ENCODE measurements around the gene NBEA.
"Not testable (repeated sequence)": the region's sequence is repeated elsewhere in the genome, so short reads cannot be mapped to it uniquely, and the experiment has no call there.

The NBEA gene

DNA sequence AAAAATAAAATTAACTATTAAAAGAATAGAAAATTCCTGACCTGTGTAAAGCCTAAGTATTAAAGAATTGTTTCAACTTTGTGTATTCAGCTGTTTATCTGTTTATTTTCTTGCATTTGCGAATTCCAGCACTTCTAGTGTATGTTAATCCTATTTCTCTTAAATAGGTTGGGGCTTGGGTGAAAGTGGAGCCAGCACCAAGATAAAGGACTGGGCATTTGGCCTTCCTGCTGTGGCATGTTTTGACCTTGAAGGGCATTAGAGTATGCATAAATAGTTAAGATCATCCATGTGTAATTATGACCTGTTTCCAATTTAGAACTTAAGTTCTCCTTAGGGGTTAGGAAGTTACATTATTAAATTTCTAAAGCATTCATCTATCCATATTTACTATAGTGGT, 151.3 kb downstream of the NBEA start:
- no peak for DNase-seq (ENCODE audit: low spot score)
- TF ChIP-seq, protein P1, sequence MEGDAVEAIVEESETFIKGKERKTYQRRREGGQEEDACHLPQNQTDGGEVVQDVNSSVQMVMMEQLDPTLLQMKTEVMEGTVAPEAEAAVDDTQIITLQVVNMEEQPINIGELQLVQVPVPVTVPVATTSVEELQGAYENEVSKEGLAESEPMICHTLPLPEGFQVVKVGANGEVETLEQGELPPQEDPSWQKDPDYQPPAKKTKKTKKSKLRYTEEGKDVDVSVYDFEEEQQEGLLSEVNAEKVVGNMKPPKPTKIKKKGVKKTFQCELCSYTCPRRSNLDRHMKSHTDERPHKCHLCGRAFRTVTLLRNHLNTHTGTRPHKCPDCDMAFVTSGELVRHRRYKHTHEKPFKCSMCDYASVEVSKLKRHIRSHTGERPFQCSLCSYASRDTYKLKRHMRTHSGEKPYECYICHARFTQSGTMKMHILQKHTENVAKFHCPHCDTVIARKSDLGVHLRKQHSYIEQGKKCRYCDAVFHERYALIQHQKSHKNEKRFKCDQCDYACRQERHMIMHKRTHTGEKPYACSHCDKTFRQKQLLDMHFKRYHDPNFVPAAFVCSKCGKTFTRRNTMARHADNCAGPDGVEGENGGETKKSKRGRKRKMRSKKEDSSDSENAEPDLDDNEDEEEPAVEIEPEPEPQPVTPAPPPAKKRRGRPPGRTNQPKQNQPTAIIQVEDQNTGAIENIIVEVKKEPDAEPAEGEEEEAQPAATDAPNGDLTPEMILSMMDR (IDR thresholded peaks at IDR 0.05; ENCODE audit: extremely low read depth, insufficient read depth, missing control alignments), result no peak
- in situ Hi-C loops (cut with MboI; ENCODE audit: low pct_unique_long_range_greater_than_20kb, low sequenced_read_pairs, unreplicated experiment), result no loop called here

DNA sequence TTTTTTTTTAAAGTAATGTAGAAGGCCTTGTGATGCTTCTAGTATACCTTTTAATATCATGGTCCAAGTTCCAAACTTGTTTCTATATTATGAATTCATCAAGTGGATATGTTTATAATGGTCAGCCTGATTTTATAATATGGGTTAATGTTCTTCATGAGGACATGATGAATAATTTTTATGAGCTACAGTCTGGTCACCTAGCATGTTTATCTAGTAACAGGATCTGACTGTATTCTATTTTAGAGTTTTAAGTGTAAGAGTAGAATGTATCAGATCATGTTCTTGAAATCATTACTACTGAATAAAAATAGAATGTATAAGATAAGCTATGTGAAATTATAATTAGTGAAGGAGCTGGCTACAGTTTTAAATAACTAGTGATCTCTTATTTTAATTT, 164.7 kb downstream of the NBEA start:
- in situ Hi-C loops (cut with MboI; ENCODE audit: low pct_unique_long_range_greater_than_20kb, low sequenced_read_pairs, unreplicated experiment); DNase-seq (ENCODE audit: low spot score): not testable (repeated sequence)

DNA sequence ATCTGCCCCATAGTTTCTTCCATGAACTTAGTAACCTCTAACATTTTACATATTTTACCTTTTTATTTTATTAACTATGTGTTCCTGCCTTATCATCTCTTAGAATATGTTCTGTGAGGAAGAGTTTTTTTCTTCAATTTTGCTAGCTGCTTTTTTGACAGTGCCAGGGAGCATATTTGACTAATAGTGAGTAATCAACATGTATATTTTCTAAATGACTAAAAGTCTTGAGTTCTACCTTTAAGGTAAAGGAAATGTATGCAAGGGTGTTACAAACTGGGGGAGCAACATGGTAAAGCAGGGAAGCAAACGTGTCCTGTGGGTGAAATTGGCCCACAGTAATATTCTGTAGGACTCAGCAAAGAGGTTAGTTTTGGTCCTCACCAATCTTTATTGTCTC, 165.5 kb downstream of the NBEA start:
- in situ Hi-C loops (cut with MboI; ENCODE audit: low pct_unique_long_range_greater_than_20kb, low sequenced_read_pairs, unreplicated experiment), result no loop called here
- no peak for DNase-seq (ENCODE audit: low spot score)
- TF ChIP-seq, protein P1 (IDR thresholded peaks at IDR 0.05; ENCODE audit: extremely low read depth, insufficient read depth, missing control alignments), result no peak

DNA sequence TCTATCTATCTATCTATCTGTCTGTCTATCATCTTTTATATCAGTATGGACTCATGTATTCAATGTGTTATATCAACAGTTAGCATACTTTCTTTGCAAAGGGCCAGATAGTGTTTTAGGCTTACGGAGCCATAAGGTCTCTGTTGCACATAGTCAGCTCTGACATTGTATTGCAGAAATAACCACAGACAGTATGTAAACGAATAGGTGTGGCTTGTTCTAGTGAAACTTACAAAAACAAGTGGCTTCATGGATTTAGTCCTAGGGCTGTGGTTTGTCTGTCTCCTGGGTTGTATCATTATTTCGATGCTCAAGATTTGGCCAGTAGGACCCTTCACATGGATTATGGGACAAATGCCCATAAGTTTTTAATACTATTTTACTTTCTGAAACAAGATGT, 171.5 kb downstream of the NBEA start:
- in situ Hi-C loops (cut with MboI; ENCODE audit: low pct_unique_long_range_greater_than_20kb, low sequenced_read_pairs, unreplicated experiment), result not testable (repeated sequence)

DNA sequence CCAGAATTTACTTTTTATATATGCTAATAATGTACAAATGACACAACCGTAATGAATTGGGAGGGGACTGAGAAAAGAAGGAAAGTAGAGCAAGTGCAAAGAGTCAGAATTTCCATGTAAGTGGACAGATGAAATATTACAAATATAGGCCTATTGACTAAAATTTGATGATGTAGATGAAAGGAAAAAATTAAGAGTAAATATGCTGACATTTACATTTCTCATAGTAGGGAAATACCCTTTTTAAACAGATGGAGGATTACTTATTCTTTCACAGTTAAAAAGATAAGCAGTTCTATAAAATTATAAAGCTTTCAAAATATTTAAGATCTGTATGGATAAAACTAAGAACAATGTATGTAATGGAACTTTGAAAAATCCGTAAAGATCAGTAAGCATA, 185.4 kb downstream of the NBEA start:
- TF ChIP-seq, protein P1 (IDR thresholded peaks at IDR 0.05; ENCODE audit: extremely low read depth, insufficient read depth, missing control alignments), result no peak
- in situ Hi-C loops (cut with MboI; ENCODE audit: low pct_unique_long_range_greater_than_20kb, low sequenced_read_pairs, unreplicated experiment), result no loop called here
- no peak for DNase-seq (ENCODE audit: low spot score)

More for the DNA sequence above, 171.5 kb downstream of the NBEA start:
- not testable (repeated sequence) for DNase-seq (ENCODE audit: low spot score)

DNA sequence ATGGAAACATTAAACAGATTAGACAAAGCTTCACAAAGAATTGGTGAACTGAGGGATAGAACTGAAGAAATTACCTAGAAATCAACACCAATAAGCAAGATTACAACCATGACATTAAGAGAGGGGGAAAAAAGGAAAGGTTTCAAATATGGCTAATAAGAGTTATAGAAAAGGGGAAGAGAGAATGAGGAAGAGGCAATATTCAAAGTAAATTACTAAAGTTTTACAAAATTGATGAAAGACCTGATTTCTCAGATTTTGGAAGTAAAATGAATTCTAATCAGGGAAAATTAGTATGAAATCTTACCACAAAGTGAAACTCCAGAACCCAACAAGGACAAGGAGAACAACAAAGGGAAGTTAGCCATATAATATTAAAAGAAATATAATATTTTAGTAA, 187.4 kb downstream of the NBEA start:
- TF ChIP-seq, protein P1 (IDR thresholded peaks at IDR 0.05; ENCODE audit: extremely low read depth, insufficient read depth, missing control alignments), result no peak
- DNase-seq (ENCODE audit: low spot score), result no peak
- in situ Hi-C loops (cut with MboI; ENCODE audit: low pct_unique_long_range_greater_than_20kb, low sequenced_read_pairs, unreplicated experiment), result no loop called here

DNA sequence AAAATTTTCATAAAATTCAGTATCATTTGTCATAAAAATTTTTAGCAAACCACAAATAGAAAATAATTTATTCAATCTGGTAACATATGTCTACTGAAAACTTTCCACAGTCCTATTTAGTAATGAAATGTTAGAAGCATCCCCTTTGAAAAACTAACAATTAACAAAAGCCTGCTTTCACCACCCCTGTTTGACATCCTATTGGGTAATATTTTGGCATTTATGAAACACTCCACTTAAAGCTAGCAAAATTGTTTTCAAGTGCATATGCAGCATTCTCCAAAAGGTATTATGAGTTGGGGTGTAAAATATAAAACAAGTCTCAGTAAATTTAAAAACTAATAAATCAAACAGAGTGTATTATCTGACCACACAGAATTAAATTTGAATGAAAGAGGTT, 189.4 kb downstream of the NBEA start:
- in situ Hi-C loops (cut with MboI; ENCODE audit: low pct_unique_long_range_greater_than_20kb, low sequenced_read_pairs, unreplicated experiment), result no loop called here
- TF ChIP-seq, protein P1 (IDR thresholded peaks at IDR 0.05; ENCODE audit: extremely low read depth, insufficient read depth, missing control alignments), result no peak
- DNase-seq (ENCODE audit: low spot score), result no peak

DNA sequence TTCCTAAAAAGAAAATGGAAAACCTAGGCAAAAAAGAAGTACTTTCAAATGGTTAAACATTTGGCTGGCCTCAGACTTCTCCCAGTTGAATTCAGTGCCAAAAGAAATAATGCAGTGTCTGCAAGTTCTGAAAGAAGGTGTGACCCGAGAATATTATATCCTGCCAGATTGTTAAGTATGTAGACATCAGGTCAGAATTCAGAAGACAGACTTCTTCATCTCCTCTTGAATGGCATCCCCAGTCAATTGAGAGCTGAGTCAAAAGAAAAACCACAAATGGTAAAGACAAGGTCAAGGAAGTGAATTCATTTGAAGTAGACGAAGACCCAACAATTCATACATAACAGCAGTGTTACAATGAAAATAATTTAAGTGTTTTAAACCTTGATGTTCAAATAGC, 194.5 kb downstream of the NBEA start:
- in situ Hi-C loops (cut with MboI; ENCODE audit: low pct_unique_long_range_greater_than_20kb, low sequenced_read_pairs, unreplicated experiment), result no loop called here
- TF ChIP-seq, protein P1 (IDR thresholded peaks at IDR 0.05; ENCODE audit: extremely low read depth, insufficient read depth, missing control alignments), result no peak
- DNase-seq (ENCODE audit: low spot score), result no peak
